ENCODE results near the gene INPP4B. TPM values are rescaled to one million over a fixed set of nuclear protein-coding genes. Genes with fewer than 3 reads are reported as not detected.

INPP4B gene
- total RNA-seq, 1 experiment from 2014 or later = 28.3 TPM

- in situ Hi-C loops (cut with HindIII; ENCODE audit: low pct_unique_long_range_greater_than_20kb, low sequenced_read_pairs) = no loop called here
- no peak for DNase-seq (ENCODE audit: low read depth)
Observed at GRCh38 chr4:142473960-142474338, 372.2 kb downstream of the INPP4B start.

GRCh38 chr4:142473218-142473959, 372.7 kb downstream of the INPP4B start:
- DNase-seq (ENCODE audit: low read depth) = peak; percentile 47

GRCh38 chr4:142467088-142467487, 379.0 kb downstream of the INPP4B start:
- in situ Hi-C loops (cut with HindIII; ENCODE audit: low pct_unique_long_range_greater_than_20kb, low sequenced_read_pairs) = no loop called here
- DNase-seq (ENCODE audit: low read depth) = no peak

More at GRCh38 chr4:142473218-142473959, 372.7 kb downstream of the INPP4B start:
- in situ Hi-C loops (cut with HindIII; ENCODE audit: low pct_unique_long_range_greater_than_20kb, low sequenced_read_pairs) = no loop called here

GRCh38 chr4:142465526-142465925, 380.6 kb downstream of the INPP4B start:
- in situ Hi-C loops (cut with HindIII; ENCODE audit: low pct_unique_long_range_greater_than_20kb, low sequenced_read_pairs) = no loop called here
- DNase-seq (ENCODE audit: low read depth) = no peak

- in situ Hi-C loops (cut with HindIII; ENCODE audit: low pct_unique_long_range_greater_than_20kb, low sequenced_read_pairs) = no loop called here
- DNase-seq (ENCODE audit: low read depth) = no peak
Observed at GRCh38 chr4:142463206-142463605, 382.9 kb downstream of the INPP4B start.

- in situ Hi-C loops (cut with HindIII; ENCODE audit: low pct_unique_long_range_greater_than_20kb, low sequenced_read_pairs) = no loop called here
- no peak for DNase-seq (ENCODE audit: low read depth)
Observed at GRCh38 chr4:142452161-142452855, 393.8 kb downstream of the INPP4B start.

GRCh38 chr4:142449771-142450373, 396.2 kb downstream of the INPP4B start:
- DNase-seq (ENCODE audit: low read depth) = no peak
- in situ Hi-C loops (cut with HindIII; ENCODE audit: low pct_unique_long_range_greater_than_20kb, low sequenced_read_pairs) = no loop called here

- in situ Hi-C loops (cut with HindIII; ENCODE audit: low pct_unique_long_range_greater_than_20kb, low sequenced_read_pairs) = no loop called here
- no peak for DNase-seq (ENCODE audit: low read depth)
Observed at GRCh38 chr4:142447009-142447408, 399.1 kb downstream of the INPP4B start.

GRCh38 chr4:142443469-142443868, 402.6 kb downstream of the INPP4B start:
- in situ Hi-C loops (cut with HindIII; ENCODE audit: low pct_unique_long_range_greater_than_20kb, low sequenced_read_pairs) = no loop called here

GRCh38 chr4:142440093-142440492, 406.0 kb downstream of the INPP4B start:
- no peak for DNase-seq (ENCODE audit: low read depth)
- in situ Hi-C loops (cut with HindIII; ENCODE audit: low pct_unique_long_range_greater_than_20kb, low sequenced_read_pairs) = no loop called here

More at GRCh38 chr4:142443469-142443868, 402.6 kb downstream of the INPP4B start:
- no peak for DNase-seq (ENCODE audit: low read depth)

GRCh38 chr4:142435599-142436235, 410.4 kb downstream of the INPP4B start:
- DNase-seq (ENCODE audit: low read depth) = no peak
- in situ Hi-C loops (cut with HindIII; ENCODE audit: low pct_unique_long_range_greater_than_20kb, low sequenced_read_pairs) = no loop called here

GRCh38 chr4:142434519-142435224, 411.4 kb downstream of the INPP4B start:
- in situ Hi-C loops (cut with HindIII; ENCODE audit: low pct_unique_long_range_greater_than_20kb, low sequenced_read_pairs) = no loop called here
- DNase-seq (ENCODE audit: low read depth) = no peak

- DNase-seq (ENCODE audit: low read depth) = no peak
- in situ Hi-C loops (cut with HindIII; ENCODE audit: low pct_unique_long_range_greater_than_20kb, low sequenced_read_pairs) = no loop called here
Observed at GRCh38 chr4:142428715-142429114, 417.4 kb downstream of the INPP4B start.

- no peak for DNase-seq (ENCODE audit: low read depth)
- in situ Hi-C loops (cut with HindIII; ENCODE audit: low pct_unique_long_range_greater_than_20kb, low sequenced_read_pairs) = no loop called here
Observed at GRCh38 chr4:142427456-142427855, 418.6 kb downstream of the INPP4B start.

GRCh38 chr4:142423861-142424260, 422.2 kb downstream of the INPP4B start:
- in situ Hi-C loops (cut with HindIII; ENCODE audit: low pct_unique_long_range_greater_than_20kb, low sequenced_read_pairs) = no loop called here

GRCh38 chr4:142420311-142421095, 425.6 kb downstream of the INPP4B start:
- in situ Hi-C loops (cut with HindIII; ENCODE audit: low pct_unique_long_range_greater_than_20kb, low sequenced_read_pairs) = no loop called here
- DNase-seq (ENCODE audit: low read depth) = no peak

More at GRCh38 chr4:142423861-142424260, 422.2 kb downstream of the INPP4B start:
- DNase-seq (ENCODE audit: low read depth) = no peak

GRCh38 chr4:142419712-142420111, 426.4 kb downstream of the INPP4B start:
- in situ Hi-C loops (cut with HindIII; ENCODE audit: low pct_unique_long_range_greater_than_20kb, low sequenced_read_pairs) = no loop called here

GRCh38 chr4:142418697-142419096, 427.4 kb downstream of the INPP4B start:
- in situ Hi-C loops (cut with HindIII; ENCODE audit: low pct_unique_long_range_greater_than_20kb, low sequenced_read_pairs) = no loop called here
- no peak for DNase-seq (ENCODE audit: low read depth)

More at GRCh38 chr4:142419712-142420111, 426.4 kb downstream of the INPP4B start:
- no peak for DNase-seq (ENCODE audit: low read depth)

Measured in Caki2 (cell line).